Fibroblast of pulmonary artery (primary cell): ENCODE data around the gene TSPAN1.

Experiments used
- DNase-seq: peaks from one replicate; pipeline ENCODE4 v3.0.0-alpha.2; 2010; ENCODE audit warnings: low read depth
- H3K4me3 ChIP-seq: replicated peaks from 2 replicates; pipeline ENCODE4 v1.5.1; 2011; ENCODE audit warnings: low read depth, mild to moderate bottlenecking, control low read depth, low read length, moderate library complexity
- TF ChIP-seq, protein P1 (sequence below): IDR thresholded peaks from 2 replicates; pipeline ENCODE4 v1.5.1; 2011; ENCODE audit warnings: mild to moderate bottlenecking, control low read depth, low read length, inconsistent platforms; ENCODE audit errors: missing control alignments

TSPAN1 gene

GRCh38 chr1:46171351-46171750 lies 3.5 kb upstream of the TSPAN1 start:
- TF ChIP-seq, protein P1, sequence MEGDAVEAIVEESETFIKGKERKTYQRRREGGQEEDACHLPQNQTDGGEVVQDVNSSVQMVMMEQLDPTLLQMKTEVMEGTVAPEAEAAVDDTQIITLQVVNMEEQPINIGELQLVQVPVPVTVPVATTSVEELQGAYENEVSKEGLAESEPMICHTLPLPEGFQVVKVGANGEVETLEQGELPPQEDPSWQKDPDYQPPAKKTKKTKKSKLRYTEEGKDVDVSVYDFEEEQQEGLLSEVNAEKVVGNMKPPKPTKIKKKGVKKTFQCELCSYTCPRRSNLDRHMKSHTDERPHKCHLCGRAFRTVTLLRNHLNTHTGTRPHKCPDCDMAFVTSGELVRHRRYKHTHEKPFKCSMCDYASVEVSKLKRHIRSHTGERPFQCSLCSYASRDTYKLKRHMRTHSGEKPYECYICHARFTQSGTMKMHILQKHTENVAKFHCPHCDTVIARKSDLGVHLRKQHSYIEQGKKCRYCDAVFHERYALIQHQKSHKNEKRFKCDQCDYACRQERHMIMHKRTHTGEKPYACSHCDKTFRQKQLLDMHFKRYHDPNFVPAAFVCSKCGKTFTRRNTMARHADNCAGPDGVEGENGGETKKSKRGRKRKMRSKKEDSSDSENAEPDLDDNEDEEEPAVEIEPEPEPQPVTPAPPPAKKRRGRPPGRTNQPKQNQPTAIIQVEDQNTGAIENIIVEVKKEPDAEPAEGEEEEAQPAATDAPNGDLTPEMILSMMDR = no peak
- no peak for DNase-seq
- no peak overlapping the region for H3K4me3 ChIP-seq

- DNase-seq = no peak
- H3K4me3 ChIP-seq = no peak overlapping the region
- TF ChIP-seq, protein P1 = no peak
Observed at GRCh38 chr1:46171871-46172270, 3.0 kb upstream of the TSPAN1 start.

GRCh38 chr1:46172321-46172720 lies 2.6 kb upstream of the TSPAN1 start:
- DNase-seq = no peak
- TF ChIP-seq, protein P1 = no peak
- no peak overlapping the region for H3K4me3 ChIP-seq

DNA sequence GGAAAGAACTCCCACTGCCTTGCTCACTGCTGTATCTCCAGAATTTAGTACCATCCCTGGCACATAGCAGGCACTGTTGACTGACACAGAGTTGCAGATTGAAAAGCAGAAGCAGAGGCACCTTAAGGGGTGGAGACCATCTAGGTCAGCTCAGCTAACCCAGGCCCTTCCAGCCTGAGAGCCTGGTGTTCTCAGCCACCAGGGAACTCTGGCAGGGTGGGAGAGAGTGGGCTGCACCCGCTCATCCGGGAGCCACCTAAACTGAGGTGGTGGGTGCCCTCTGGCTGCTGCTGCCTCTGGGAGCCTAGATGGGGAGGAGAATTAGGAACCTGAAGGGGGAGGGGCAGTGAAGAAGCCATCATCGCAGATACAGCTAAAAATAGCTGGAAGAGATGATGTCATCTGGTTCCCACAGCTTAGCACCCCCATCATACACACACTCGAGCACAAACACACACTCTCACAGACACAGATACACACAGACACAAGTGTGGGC lies 1.5 kb upstream of the TSPAN1 start:
- TF ChIP-seq, protein P1 = no peak
- DNase-seq = peak; percentile 18
- H3K4me3 ChIP-seq = no peak overlapping the region

DNA sequence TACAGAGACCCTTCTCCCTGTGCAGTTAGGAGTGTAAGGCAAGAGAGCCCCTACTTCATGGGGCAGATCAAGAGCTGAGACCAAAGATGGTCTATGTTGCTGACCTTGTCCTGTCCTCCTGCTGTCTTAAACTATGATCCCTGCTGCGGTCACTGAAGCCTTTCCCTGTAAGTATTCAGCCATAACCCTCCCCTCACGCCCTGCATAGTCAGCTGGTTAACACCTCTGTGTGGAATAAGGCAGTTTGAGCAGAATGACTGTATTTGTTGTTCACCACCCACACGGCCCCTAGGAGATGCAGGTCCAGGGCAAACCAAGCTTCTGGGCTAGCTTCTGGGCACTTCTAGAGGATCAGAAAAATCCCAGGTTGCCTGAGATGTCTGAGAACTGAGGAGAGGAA lies 356 bp downstream of the TSPAN1 start:
- no peak for DNase-seq
- H3K4me3 ChIP-seq = no peak overlapping the region
- TF ChIP-seq, protein P1 = no peak

- TF ChIP-seq, protein P1 = no peak
- H3K4me3 ChIP-seq = no peak within 1 kb of the TSS
- no peak for DNase-seq
Observed at GRCh38 chr1:46176211-46176865, 1.5 kb downstream of the TSPAN1 start, which contains the start of gene P3R3URF. TSS of gene P3R3URF (minus strand) at chr1:46176488. CDS start at chr1:46176471, 17 bp downstream.
